IMR-90 (cell line): ENCODE measurements around the gene ISM1. TPM values are rescaled to one million over a fixed set of nuclear protein-coding genes. Genes with fewer than 3 reads are reported as not detected.

Experiments
- ATAC-seq: fragments of 200-7000 bp; cut with Tn5 transposase; 2 replicates; pipeline ENCODE4 v1.9.1; 2020; ENCODE audit warnings: low read depth, mild to moderate bottlenecking, moderate library complexity
- BruUV-seq: library from RNA; stranded (reverse); fragments of 400-500 nt; replicated peaks from 2 replicates; lab custom pipeline; 2021; lab: Mats Ljungman, UMichigan
- CTCF ChIA-PET: fragments of 300-600 bp; formaldehyde crosslinking; extraction: SDS; loops from one replicate; lab custom pipeline; 2021; ENCODE audit warnings: antibody characterized with exemption; lab: Yijun Ruan, JAX
- POLR2A ChIA-PET: fragments of 300-600 bp; sonication (Branson Sonifier 250); formaldehyde crosslinking; loops from one replicate; lab custom pipeline; 2022; ENCODE audit warnings: antibody characterized with exemption; ENCODE audit not compliant: unreplicated experiment; lab: Charles Lee
- DNase-seq: peaks from one replicate; pipeline ENCODE4 v3.0.0; 2013
- H2AFZ ChIP-seq: replicated peaks from 2 replicates; pipeline ENCODE3; 2013; ENCODE audit warnings: low read length, mild to moderate bottlenecking; ENCODE audit not compliant: poor library complexity
- H2AK5ac ChIP-seq: 2 replicates; pipeline ENCODE4 v1.6.1; 2013; ENCODE audit warnings: low read depth, low read length, inconsistent platforms
- H2AK9ac ChIP-seq: replicated peaks from 2 replicates; pipeline ENCODE3; 2013; ENCODE audit warnings: mild to moderate bottlenecking, low read depth, low read length, moderate library complexity; ENCODE audit not compliant: poor library complexity
- H2BK120ac ChIP-seq: 2 replicates; pipeline ENCODE4 v1.6.1; 2013; ENCODE audit warnings: low read depth, low read length, inconsistent platforms
- H2BK15ac ChIP-seq: 3 replicates; pipeline ENCODE4 v1.6.1; 2013; ENCODE audit warnings: low read depth, low read length, inconsistent platforms
- H2BK20ac ChIP-seq: 2 replicates; pipeline ENCODE4 v1.6.1; 2013; ENCODE audit warnings: low read depth, mild to moderate bottlenecking, inconsistent platforms, low read length, moderate library complexity
- H2BK5ac ChIP-seq: 2 replicates; pipeline ENCODE4 v1.6.1; 2013; ENCODE audit warnings: mild to moderate bottlenecking, low read depth, low read length, inconsistent platforms; ENCODE audit not compliant: poor library complexity, severe bottlenecking
- H3K14ac ChIP-seq: replicated peaks from 2 replicates; pipeline ENCODE4 v1.6.1; 2013; ENCODE audit warnings: low read depth, low read length, inconsistent platforms
- H3K18ac ChIP-seq: 2 replicates; pipeline ENCODE4 v1.6.1; 2013; ENCODE audit warnings: low read depth, low read length, control low read depth
- H3K23ac ChIP-seq: 2 replicates; pipeline ENCODE4 v1.6.1; 2013; ENCODE audit warnings: low read depth, low read length, inconsistent platforms
- H3K27ac ChIP-seq: 2 replicates; pipeline ENCODE4 v1.5.1; 2013; ENCODE audit warnings: mild to moderate bottlenecking, control low read depth, low read length; ENCODE audit not compliant: insufficient read depth
- H3K27me3 ChIP-seq: 2 replicates; pipeline ENCODE4 v1.6.1; 2013; ENCODE audit warnings: low read length; ENCODE audit not compliant: control insufficient read depth, insufficient read depth
- H3K36me3 ChIP-seq: 2 replicates; pipeline ENCODE4 v1.6.1; 2013; ENCODE audit warnings: low read length, mixed read lengths; ENCODE audit not compliant: control insufficient read depth, insufficient read depth
- H3K4ac ChIP-seq: 2 replicates; pipeline ENCODE4 v1.6.1; 2013; ENCODE audit warnings: low read depth, low read length, inconsistent platforms
- H3K4me1 ChIP-seq: 2 replicates; pipeline ENCODE4 v1.6.1; 2013; ENCODE audit warnings: low read length, mixed read lengths; ENCODE audit not compliant: control insufficient read depth, insufficient read depth
- H3K4me2 ChIP-seq: 2 replicates; pipeline ENCODE4 v1.6.1; 2013; ENCODE audit warnings: low read depth, mild to moderate bottlenecking, control low read depth, low read length, moderate library complexity
- H3K4me3 ChIP-seq: 2 replicates; pipeline ENCODE4 v1.5.1; 2013; ENCODE audit warnings: low read depth, mild to moderate bottlenecking, control low read depth, low read length, moderate library complexity; ENCODE audit not compliant: insufficient read depth
- H3K56ac ChIP-seq: 2 replicates; pipeline ENCODE4 v1.6.1; 2013; ENCODE audit warnings: low read length, inconsistent platforms; ENCODE audit not compliant: insufficient read depth; ENCODE audit errors: extremely low read depth
- H3K79me1 ChIP-seq, 2 experiments: 2 replicates each; pipeline ENCODE4 v1.6.1; 2013; ENCODE audit warnings: low read length in 2 of 2, inconsistent platforms in 1 of 2, low read depth in 1 of 2
- H3K9ac ChIP-seq: 2 replicates; pipeline ENCODE4 v1.6.1; 2013; ENCODE audit warnings: low read depth, low read length, control low read depth
- H3K9me1 ChIP-seq: 2 replicates; pipeline ENCODE4 v1.6.1; 2013; ENCODE audit warnings: low read length, inconsistent platforms; ENCODE audit not compliant: insufficient read depth
- H3K9me3 ChIP-seq: 2 replicates; pipeline ENCODE4 v1.6.1; 2013; ENCODE audit warnings: low read length; ENCODE audit not compliant: control insufficient read depth, insufficient read depth
- H4K20me1 ChIP-seq: 2 replicates; pipeline ENCODE4 v1.6.1; 2013; ENCODE audit warnings: low read length, inconsistent platforms; ENCODE audit not compliant: insufficient read depth
- H4K5ac ChIP-seq: 2 replicates; pipeline ENCODE4 v1.6.1; 2013; ENCODE audit warnings: mild to moderate bottlenecking, low read depth, low read length, control low read depth
- H4K8ac ChIP-seq, 2 experiments: 2 replicates each; pipeline ENCODE4 v1.6.1; 2013; ENCODE audit warnings: low read depth in 2 of 2, low read length in 2 of 2, control low read depth in 1 of 2, inconsistent platforms in 1 of 2
- H4K91ac ChIP-seq: 2 replicates; pipeline ENCODE4 v1.6.1; 2013; ENCODE audit warnings: low read depth, low read length, inconsistent platforms; ENCODE audit not compliant: insufficient read depth
- BHLHE40 ChIP-seq: fragments of 150-350 bp; IDR thresholded peaks from 2 replicates; pipeline ENCODE4 v1.6.1; 2016; ENCODE audit warnings: mild to moderate bottlenecking, low read depth, low read length
- CEBPB ChIP-seq: IDR thresholded peaks from 2 replicates; pipeline ENCODE4 v1.6.1; 2012; ENCODE audit warnings: low read depth, low read length, improper control_type of control experiment
- CHD1 ChIP-seq: IDR thresholded peaks from 2 replicates; pipeline ENCODE4 v1.6.1; 2012; ENCODE audit warnings: low read depth, low read length, improper control_type of control experiment
- FOS ChIP-seq: fragments of 150-350 bp; IDR thresholded peaks from 2 replicates; pipeline ENCODE4 v1.6.1; 2016; ENCODE audit warnings: low read depth, low read length
- MAFK ChIP-seq: IDR thresholded peaks from 2 replicates; pipeline ENCODE4 v1.6.1; 2012; ENCODE audit warnings: low read depth, low read length, improper control_type of control experiment
- MAZ ChIP-seq: IDR thresholded peaks from 2 replicates; pipeline ENCODE4 v1.6.1; 2012; ENCODE audit warnings: low read depth, mild to moderate bottlenecking, low read length, improper control_type of control experiment, moderate library complexity, borderline replicate concordance
- MXI1 ChIP-seq: IDR thresholded peaks from 2 replicates; pipeline ENCODE4 v1.6.1; 2012; ENCODE audit warnings: low read depth, mild to moderate bottlenecking, low read length, moderate library complexity, borderline replicate concordance
- NFE2L2 ChIP-seq: fragments of 150-350 bp; IDR thresholded peaks from 2 replicates; pipeline ENCODE4 v1.6.1; 2016; ENCODE audit warnings: low read depth, mild to moderate bottlenecking, low read length
- POLR2A ChIP-seq: IDR thresholded peaks from 2 replicates; pipeline ENCODE4 v1.6.1; 2012; ENCODE audit warnings: mild to moderate bottlenecking, low read depth, low read length
- RAD21 ChIP-seq: IDR thresholded peaks from 2 replicates; pipeline ENCODE4 v1.6.1; 2012; ENCODE audit warnings: low read length, improper control_type of control experiment
- RCOR1 ChIP-seq: IDR thresholded peaks from 2 replicates; pipeline ENCODE4 v1.6.1; 2012; ENCODE audit warnings: mild to moderate bottlenecking, low read length, improper control_type of control experiment; ENCODE audit not compliant: insufficient replicate concordance
- RFX5 ChIP-seq: IDR thresholded peaks from 2 replicates; pipeline ENCODE4 v1.8.0; 2012; ENCODE audit warnings: low read depth, mild to moderate bottlenecking, low read length, moderate library complexity
- SMC3 ChIP-seq: fragments of 150-350 bp; IDR thresholded peaks from 2 replicates; pipeline ENCODE4 v1.6.1; 2016; ENCODE audit warnings: low read depth, mild to moderate bottlenecking, antibody characterized with exemption, low read length, moderate library complexity
- WGBS, 2 experiments: methylation state at CpG; one replicate each; pipeline versions ENCODE4 v1.1.5 to v1.1.7; 2013; ENCODE audit warnings: missing lambda C conversion rate in 2 of 2; ENCODE audit not compliant: insufficient read length in 1 of 2; ENCODE audit errors: extremely low coverage in 2 of 2; 5-methylcytosine and 5-hydroxymethylcytosine counted together
- dilution Hi-C: fragments of 300-500 bp; cut with HindIII; formaldehyde crosslinking; loops from one replicate; pipeline ENCODE4 v1.14.3; 2018; ENCODE audit warnings: low sequenced_read_pairs; ENCODE audit not compliant: unreplicated experiment
- in situ Hi-C: fragments of 300-500 bp; cut with MboI; formaldehyde crosslinking; loops from 3 replicates; pipeline ENCODE4 v1.14.3; 2019; ENCODE audit warnings: low sequenced_read_pairs, inconsistent platforms, mixed read lengths
- intact Hi-C: fragments of 100-400 bp; cut with micrococcal nuclease; formaldehyde crosslinking; loops from 2 replicates; pipeline ENCODE4 v1.10.0; 2022
- polyA plus RNA-seq, 3 experiments: library from polyadenylated mRNA; depleted of rRNA; stranded (reverse); fragments of >200 nt; gene quantifications; 2 replicates each; pipeline ENCODE4 v1.2.3, GENCODE V29; 2012; ENCODE audit warnings: low replicate concordance in 1 of 3
- total RNA-seq: library from RNA; depleted of rRNA; stranded (reverse); fragments of >200 nt; gene quantifications from 2 replicates; pipeline ENCODE4 v1.2.3, GENCODE V29; 2012
- TF ChIP-seq, protein P1 (sequence below): conservative IDR thresholded peaks from 2 replicates; pipeline ENCODE4 v1.5.1; 2012; ENCODE audit warnings: mild to moderate bottlenecking, low read depth, low read length, improper control_type of control experiment
- TF ChIP-seq, protein P2 (sequence below): fragments of 150-350 bp; IDR thresholded peaks from 2 replicates; pipeline ENCODE4 v1.6.1; 2017; ENCODE audit warnings: mild to moderate bottlenecking, antibody characterized with exemption, low read length, low read depth
- TF ChIP-seq, protein P3 (sequence below): fragments of 150-350 bp; IDR thresholded peaks from 2 replicates; pipeline ENCODE4 v1.6.1; 2016; ENCODE audit warnings: low read depth, mild to moderate bottlenecking, low read length, moderate library complexity, borderline replicate concordance

The ISM1 gene
- total and polyA plus RNA-seq, 2 of the 4 experiments (the other 2 are of a cell fraction), result not detected

GRCh38 chr20:13200767-13201500 is 20.1 kb upstream of the ISM1 start:
- Histone ChIP-seq H2BK5ac (no peak overlapping the region), H3K4ac (no peak overlapping the region), H2BK20ac (no peak overlapping the region), H3K4me1 (no peaks in the 10 kb centered on the region), H3K56ac (no peak overlapping the region), H2AK5ac (no peak overlapping the region), H2AFZ (no peak overlapping the region), H4K20me1 (no peaks in the 10 kb centered on the region), H3K18ac (no peak overlapping the region), H3K36me3 (no peaks in the 10 kb centered on the region), H3K9me1 (no peaks in the 10 kb centered on the region), H3K79me1 (no peaks in the 10 kb centered on the region), H4K5ac (no peak overlapping the region), H2AK9ac (no peak overlapping the region), H3K9ac (no peak overlapping the region), H3K27me3 (no peaks in the 10 kb centered on the region), H3K4me2 (no peak overlapping the region), H3K9me3 (no peaks in the 10 kb centered on the region), H3K27ac (no peak overlapping the region), H4K91ac (no peak overlapping the region), H3K4me3 (no peak overlapping the region), H3K14ac (no peak overlapping the region), H4K8ac (no peak overlapping the region), H2BK15ac (no peak overlapping the region), H3K23ac (no peak overlapping the region), H2BK120ac (no peak overlapping the region)
- DNase-seq, result no peak
- no peak for TF ChIP-seq BHLHE40
- TF ChIP-seq MAFK, result no peak
- TF ChIP-seq NFE2L2, result no peak
- TF ChIP-seq FOS, result no peak
- TF ChIP-seq, protein P1, sequence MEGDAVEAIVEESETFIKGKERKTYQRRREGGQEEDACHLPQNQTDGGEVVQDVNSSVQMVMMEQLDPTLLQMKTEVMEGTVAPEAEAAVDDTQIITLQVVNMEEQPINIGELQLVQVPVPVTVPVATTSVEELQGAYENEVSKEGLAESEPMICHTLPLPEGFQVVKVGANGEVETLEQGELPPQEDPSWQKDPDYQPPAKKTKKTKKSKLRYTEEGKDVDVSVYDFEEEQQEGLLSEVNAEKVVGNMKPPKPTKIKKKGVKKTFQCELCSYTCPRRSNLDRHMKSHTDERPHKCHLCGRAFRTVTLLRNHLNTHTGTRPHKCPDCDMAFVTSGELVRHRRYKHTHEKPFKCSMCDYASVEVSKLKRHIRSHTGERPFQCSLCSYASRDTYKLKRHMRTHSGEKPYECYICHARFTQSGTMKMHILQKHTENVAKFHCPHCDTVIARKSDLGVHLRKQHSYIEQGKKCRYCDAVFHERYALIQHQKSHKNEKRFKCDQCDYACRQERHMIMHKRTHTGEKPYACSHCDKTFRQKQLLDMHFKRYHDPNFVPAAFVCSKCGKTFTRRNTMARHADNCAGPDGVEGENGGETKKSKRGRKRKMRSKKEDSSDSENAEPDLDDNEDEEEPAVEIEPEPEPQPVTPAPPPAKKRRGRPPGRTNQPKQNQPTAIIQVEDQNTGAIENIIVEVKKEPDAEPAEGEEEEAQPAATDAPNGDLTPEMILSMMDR, result no peak
- no peak for TF ChIP-seq CHD1
- no peak for TF ChIP-seq RFX5
- no peak for TF ChIP-seq SMC3
- TF ChIP-seq MXI1, result no peak
- TF ChIP-seq, protein P2, sequence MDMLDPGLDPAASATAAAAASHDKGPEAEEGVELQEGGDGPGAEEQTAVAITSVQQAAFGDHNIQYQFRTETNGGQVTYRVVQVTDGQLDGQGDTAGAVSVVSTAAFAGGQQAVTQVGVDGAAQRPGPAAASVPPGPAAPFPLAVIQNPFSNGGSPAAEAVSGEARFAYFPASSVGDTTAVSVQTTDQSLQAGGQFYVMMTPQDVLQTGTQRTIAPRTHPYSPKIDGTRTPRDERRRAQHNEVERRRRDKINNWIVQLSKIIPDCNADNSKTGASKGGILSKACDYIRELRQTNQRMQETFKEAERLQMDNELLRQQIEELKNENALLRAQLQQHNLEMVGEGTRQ, result no peak
- no peak for TF ChIP-seq POLR2A
- TF ChIP-seq, protein P3, sequence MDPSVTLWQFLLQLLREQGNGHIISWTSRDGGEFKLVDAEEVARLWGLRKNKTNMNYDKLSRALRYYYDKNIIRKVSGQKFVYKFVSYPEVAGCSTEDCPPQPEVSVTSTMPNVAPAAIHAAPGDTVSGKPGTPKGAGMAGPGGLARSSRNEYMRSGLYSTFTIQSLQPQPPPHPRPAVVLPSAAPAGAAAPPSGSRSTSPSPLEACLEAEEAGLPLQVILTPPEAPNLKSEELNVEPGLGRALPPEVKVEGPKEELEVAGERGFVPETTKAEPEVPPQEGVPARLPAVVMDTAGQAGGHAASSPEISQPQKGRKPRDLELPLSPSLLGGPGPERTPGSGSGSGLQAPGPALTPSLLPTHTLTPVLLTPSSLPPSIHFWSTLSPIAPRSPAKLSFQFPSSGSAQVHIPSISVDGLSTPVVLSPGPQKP, result no peak
- TF ChIP-seq MAZ, result no peak
- no peak for TF ChIP-seq RAD21
- no peak for TF ChIP-seq RCOR1
- no peak for TF ChIP-seq CEBPB
- dilution Hi-C loops, result no loop called here
- no peak for ATAC-seq
- BruUV-seq, result no TSS peak
- CTCF ChIA-PET, result no interaction called here
- POLR2A ChIA-PET, result no interaction called here
- intact Hi-C loops, result no loop called here
- WGBS, 2 experiments, result 47% methylated on average over 3 of the region's 5 CpGs; no CpG with 5 or more reads in 1 of the 2 experiments
- in situ Hi-C loops, result no loop called here
